SJSA1 (cell line): ENCODE data around the gene JMJD8. TPM values are rescaled to one million over a fixed set of nuclear protein-coding genes. Genes with fewer than 3 reads are reported as not detected.

Experiments used
- DNase-seq, 2 experiments: peaks; one replicate each; pipeline ENCODE4 v3.0.0-alpha.2; 2015 to 2020; ENCODE audit warnings: low spot score in 2 of 2, low read depth in 1 of 2
- H3K27ac ChIP-seq: fragments of 250-450 bp; sonication (Bioruptor Pico); 2 replicates; pipeline ENCODE4 v1.5.1; 2020; ENCODE audit warnings: mild to moderate bottlenecking, moderate library complexity
- H3K27me3 ChIP-seq: fragments of 250-450 bp; sonication (Bioruptor Pico); replicated peaks from 2 replicates; pipeline ENCODE4 v1.5.1; 2020; ENCODE audit warnings: mild to moderate bottlenecking, moderate library complexity
- H3K36me3 ChIP-seq: fragments of 250-450 bp; sonication (Bioruptor Pico); 2 replicates; pipeline ENCODE4 v1.5.1; 2020; ENCODE audit warnings: mild to moderate bottlenecking
- H3K4me1 ChIP-seq: fragments of 250-450 bp; sonication (Bioruptor Pico); replicated peaks from 2 replicates; pipeline ENCODE4 v1.6.1; 2021; ENCODE audit warnings: mild to moderate bottlenecking
- H3K4me3 ChIP-seq: fragments of 250-450 bp; sonication (Bioruptor Pico); 2 replicates; pipeline ENCODE4 v1.5.1; 2020; ENCODE audit warnings: mild to moderate bottlenecking
- H3K9me3 ChIP-seq: fragments of 250-450 bp; sonication (Bioruptor Pico); replicated peaks from 2 replicates; pipeline ENCODE4 v1.5.1; 2020; ENCODE audit warnings: mild to moderate bottlenecking
- total RNA-seq: library from RNA; depleted of rRNA; stranded (reverse); fragments of >200 nt; shearing (Covaris generic); gene quantifications from 2 replicates; pipeline ENCODE4 v1.2.3, GENCODE V29; 2014

JMJD8 gene
- total RNA-seq, 1 experiment from 2014 or later, result 25.7 TPM

GRCh38 chr16:652454-653305, 31.5 kb downstream of the JMJD8 start:
- H3K4me3 ChIP-seq, result no peak overlapping the region
- no peak overlapping the region for H3K27ac ChIP-seq
- H3K9me3 ChIP-seq, result no peaks in the 10 kb centered on the region
- DNase-seq, result no peak
- peaks cover 66% of the 10 kb centered on the region for H3K36me3 ChIP-seq
- no peaks in the 10 kb centered on the region for H3K27me3 ChIP-seq
- peaks cover 25% of the 10 kb centered on the region for H3K4me1 ChIP-seq

- Histone ChIP-seq H3K9me3 (no peaks in the 10 kb centered on the region), H3K27ac (no peak overlapping the region), H3K36me3 (peaks cover 57% of the 10 kb centered on the region), H3K4me3 (no peak overlapping the region), H3K27me3 (no peaks in the 10 kb centered on the region), H3K4me1 (peaks cover 25% of the 10 kb centered on the region)
- DNase-seq, result no peak
These were observed 32.3 kb downstream of the JMJD8 start for GRCh38 chr16:651844-652243.

- DNase-seq, result no peak
- peak overlapping the region; percentile 81 for H3K4me3 ChIP-seq
- no peaks in the 10 kb centered on the region for H3K9me3 ChIP-seq
- peaks cover 38% of the 10 kb centered on the region for H3K36me3 ChIP-seq
- H3K4me1 ChIP-seq, result peaks cover 25% of the 10 kb centered on the region
- H3K27me3 ChIP-seq, result peaks cover 4% of the 10 kb centered on the region
- peak overlapping the region; percentile 75 for H3K27ac ChIP-seq
These were observed 34.5 kb downstream of the JMJD8 start for GRCh38 chr16:649631-650030.

- H3K27me3 ChIP-seq, result peaks cover 4% of the 10 kb centered on the region
- H3K27ac ChIP-seq, result peak within 1 kb of the TSS; percentile 75
- H3K9me3 ChIP-seq, result no peaks in the 10 kb centered on the region
- peaks cover 25% of the 10 kb centered on the region for H3K4me1 ChIP-seq
- DNase-seq, result peak; percentile 85 to 92
- peaks cover 37% of the 10 kb centered on the region for H3K36me3 ChIP-seq
- H3K4me3 ChIP-seq, result peak within 1 kb of the TSS; percentile 81
These were observed 35.1 kb downstream of the JMJD8 start, which contains the start of gene WDR90 for GRCh38 chr16:648781-649589. WDR90 (plus strand) TSS chr16:649365; CDS start chr16:649417, 52 bp downstream.

- peak overlapping the region; percentile 81 for H3K4me3 ChIP-seq
- no peaks in the 10 kb centered on the region for H3K9me3 ChIP-seq
- H3K27ac ChIP-seq, result peak overlapping the region; percentile 75
- DNase-seq, result peak in 1 of 2 experiments; percentile 32
- peaks cover 25% of the 10 kb centered on the region for H3K4me1 ChIP-seq
- peaks cover 4% of the 10 kb centered on the region for H3K27me3 ChIP-seq
- H3K36me3 ChIP-seq, result peaks cover 30% of the 10 kb centered on the region
These were observed 35.9 kb downstream of the JMJD8 start for GRCh38 chr16:648071-648780.

GRCh38 chr16:647173-647902, 36.8 kb downstream of the JMJD8 start:
- Histone ChIP-seq H3K27me3 (peaks cover 7% of the 10 kb centered on the region), H3K4me1 (peaks cover 26% of the 10 kb centered on the region), H3K36me3 (peaks cover 22% of the 10 kb centered on the region), H3K4me3 (no peak overlapping the region), H3K27ac (no peak overlapping the region), H3K9me3 (no peaks in the 10 kb centered on the region)
- no peak for DNase-seq

- H3K4me3 ChIP-seq, result no peak overlapping the region
- H3K36me3 ChIP-seq, result peaks cover 16% of the 10 kb centered on the region
- H3K27ac ChIP-seq, result no peak overlapping the region
- peaks cover 1% of the 10 kb centered on the region for H3K9me3 ChIP-seq
- H3K4me1 ChIP-seq, result peaks cover 32% of the 10 kb centered on the region
- H3K27me3 ChIP-seq, result peaks cover 13% of the 10 kb centered on the region
- DNase-seq, result no peak
These were observed 37.4 kb downstream of the JMJD8 start for GRCh38 chr16:646679-647172.

- Histone ChIP-seq H3K27me3 (peaks cover 15% of the 10 kb centered on the region), H3K27ac (no peak overlapping the region), H3K4me1 (peaks cover 37% of the 10 kb centered on the region)
These were observed 38.1 kb downstream of the JMJD8 start for GRCh38 chr16:645852-646678.

GRCh38 chr16:644556-644955, 39.6 kb downstream of the JMJD8 start:
- DNase-seq, result no peak
- Histone ChIP-seq H3K4me1 (peaks cover 29% of the 10 kb centered on the region), H3K4me3 (no peak overlapping the region), H3K27me3 (peaks cover 15% of the 10 kb centered on the region), H3K36me3 (peaks cover 7% of the 10 kb centered on the region; the same call in 1 of the 2 replicates), H3K9me3 (peaks cover 4% of the 10 kb centered on the region), H3K27ac (no peak overlapping the region)

More at GRCh38 chr16:645852-646678, 38.1 kb downstream of the JMJD8 start:
- Histone ChIP-seq H3K4me3 (no peak overlapping the region), H3K36me3 (peaks cover 14% of the 10 kb centered on the region; the same call in 1 of the 2 replicates), H3K9me3 (peaks cover 4% of the 10 kb centered on the region)
- no peak for DNase-seq

- Histone ChIP-seq H3K27me3 (peaks cover 15% of the 10 kb centered on the region), H3K4me3 (no peak overlapping the region), H3K4me1 (peaks cover 15% of the 10 kb centered on the region), H3K9me3 (peaks cover 4% of the 10 kb centered on the region), H3K27ac (no peak overlapping the region), H3K36me3 (no peaks in the 10 kb centered on the region; the same call in 1 of the 2 replicates)
- DNase-seq, result no peak
These were observed 41.1 kb downstream of the JMJD8 start for GRCh38 chr16:643050-643368.

- no peak for DNase-seq
- peaks cover 15% of the 10 kb centered on the region for H3K4me1 ChIP-seq
- no peaks in the 10 kb centered on the region; the same call in 1 of the 2 replicates for H3K36me3 ChIP-seq
- peak overlapping the region; percentile 56 for H3K4me3 ChIP-seq
- H3K27me3 ChIP-seq, result peaks cover 15% of the 10 kb centered on the region
- no peak overlapping the region for H3K27ac ChIP-seq
- peaks cover 4% of the 10 kb centered on the region for H3K9me3 ChIP-seq
These were observed 41.7 kb downstream of the JMJD8 start for GRCh38 chr16:642189-643049.
